GM21360 (cell line): ENCODE measurements around the gene LYPD6.

Source experiments
- ATAC-seq: cut with Tn5 transposase; IDR thresholded peaks from one replicate; pipeline ENCODE4 v1.9.1; 2021; ENCODE audit warnings: mild to moderate bottlenecking, moderate library complexity; ENCODE audit not compliant: unreplicated experiment

LYPD6 gene

GRCh38 chr2:149399934-149400615 lies 69.7 kb downstream of the LYPD6 start:
- no peak for ATAC-seq

- no peak for ATAC-seq
Measured at GRCh38 chr2:149400997-149401396, 70.6 kb downstream of the LYPD6 start.

GRCh38 chr2:149409506-149409905 lies 79.1 kb downstream of the LYPD6 start:
- no peak for ATAC-seq

GRCh38 chr2:149410701-149411484 lies 80.5 kb downstream of the LYPD6 start:
- ATAC-seq = no peak

- no peak for ATAC-seq
Measured at GRCh38 chr2:149413487-149413886, 83.1 kb downstream of the LYPD6 start.

- ATAC-seq = no peak
Measured at GRCh38 chr2:149415086-149415485, 84.7 kb downstream of the LYPD6 start.

- no peak for ATAC-seq
Measured at GRCh38 chr2:149418065-149418464, 87.7 kb downstream of the LYPD6 start.

GRCh38 chr2:149420053-149420963 lies 89.9 kb downstream of the LYPD6 start:
- no peak for ATAC-seq

- ATAC-seq = no peak
Measured at GRCh38 chr2:149421791-149422190, 91.4 kb downstream of the LYPD6 start.

- no peak for ATAC-seq
Measured at GRCh38 chr2:149422337-149422990, 92.1 kb downstream of the LYPD6 start.

- ATAC-seq = no peak
Measured at GRCh38 chr2:149422991-149423338, 92.6 kb downstream of the LYPD6 start.

GRCh38 chr2:149423630-149424029 lies 93.2 kb downstream of the LYPD6 start:
- no peak for ATAC-seq

GRCh38 chr2:149427387-149427786 lies 97.0 kb downstream of the LYPD6 start:
- ATAC-seq = no peak

GRCh38 chr2:149428783-149429182 lies 98.4 kb downstream of the LYPD6 start:
- ATAC-seq = no peak

GRCh38 chr2:149430743-149431736 lies 100.7 kb downstream of the LYPD6 start:
- ATAC-seq = no peak

- ATAC-seq = peak; percentile 79
Measured at GRCh38 chr2:149438330-149438960, 108.1 kb downstream of the LYPD6 start.

GRCh38 chr2:149441255-149441654 lies 110.9 kb downstream of the LYPD6 start:
- ATAC-seq = no peak

- no peak for ATAC-seq
Measured at GRCh38 chr2:149442346-149442745, 112.0 kb downstream of the LYPD6 start.

GRCh38 chr2:149443150-149443549 lies 112.8 kb downstream of the LYPD6 start:
- ATAC-seq = no peak
